ENCODE data around the gene TBXAS1. TPM values are rescaled to one million over a fixed set of nuclear protein-coding genes. Genes with fewer than 3 reads are reported as not detected.
"Not testable (repeated sequence)": the region's sequence is repeated elsewhere in the genome, so short reads cannot be mapped to it uniquely, and the experiment has no call there.

The TBXAS1 gene
- total RNA-seq, 1 donor from 2014 or later = 3.5 TPM

- intact Hi-C loops (cut with micrococcal nuclease); H3K4me3 Mint-ChIP-seq; H3K27me3 Mint-ChIP-seq; H3K4me1 Mint-ChIP-seq; H3K27ac Mint-ChIP-seq; DNase-seq; H3K36me3 Mint-ChIP-seq (ENCODE audit: low read depth): not testable (repeated sequence)
- H3K9me3 Mint-ChIP-seq = peaks cover 31% of the 10 kb centered on the region
Observed at GRCh38 chr7:139835848-139836247, 6.8 kb downstream of the TBXAS1 start.

GRCh38 chr7:139837291-139837690, 8.2 kb downstream of the TBXAS1 start:
- H3K4me1 Mint-ChIP-seq; H3K27ac Mint-ChIP-seq; intact Hi-C loops (cut with micrococcal nuclease); H3K27me3 Mint-ChIP-seq; H3K4me3 Mint-ChIP-seq; DNase-seq; H3K36me3 Mint-ChIP-seq (ENCODE audit: low read depth): not testable (repeated sequence)
- H3K9me3 Mint-ChIP-seq = peaks cover 25% of the 10 kb centered on the region

- Mint-ChIP-seq H3K27me3 (peaks cover 5% of the 10 kb centered on the region), H3K4me1 (peaks cover 8% of the 10 kb centered on the region), H3K9me3 (peaks cover 16% of the 10 kb centered on the region), H3K4me3 (no peak overlapping the region), H3K27ac (no peak overlapping the region), H3K36me3 (ENCODE audit: low read depth) (peaks cover 3% of the 10 kb centered on the region)
- intact Hi-C loops (cut with micrococcal nuclease) = no loop called here
- DNase-seq = no peak
Observed at GRCh38 chr7:139838276-139838675, 9.2 kb downstream of the TBXAS1 start.

- intact Hi-C loops (cut with micrococcal nuclease) = no loop called here
- Mint-ChIP-seq H3K36me3 (ENCODE audit: low read depth) (peaks cover 3% of the 10 kb centered on the region), H3K9me3 (peaks cover 13% of the 10 kb centered on the region), H3K4me3 (no peak overlapping the region), H3K27me3 (peaks cover 5% of the 10 kb centered on the region), H3K27ac (no peak overlapping the region), H3K4me1 (peaks cover 8% of the 10 kb centered on the region)
- DNase-seq = no peak
Observed at GRCh38 chr7:139838876-139839275, 9.8 kb downstream of the TBXAS1 start.

- Mint-ChIP-seq H3K36me3 (ENCODE audit: low read depth) (no peaks in the 10 kb centered on the region), H3K27me3 (peaks cover 3% of the 10 kb centered on the region), H3K9me3 (peaks cover 5% of the 10 kb centered on the region), H3K27ac (no peak overlapping the region), H3K4me3 (no peak overlapping the region), H3K4me1 (peaks cover 8% of the 10 kb centered on the region)
- intact Hi-C loops (cut with micrococcal nuclease) = no loop called here
- DNase-seq = no peak
Observed at GRCh38 chr7:139840776-139841175, 11.7 kb downstream of the TBXAS1 start.

- Mint-ChIP-seq H3K4me1 (peaks cover 8% of the 10 kb centered on the region), H3K36me3 (ENCODE audit: low read depth) (no peaks in the 10 kb centered on the region), H3K27ac (no peak overlapping the region), H3K27me3 (peaks cover 2% of the 10 kb centered on the region), H3K9me3 (peaks cover 4% of the 10 kb centered on the region), H3K4me3 (no peak overlapping the region)
- intact Hi-C loops (cut with micrococcal nuclease) = no loop called here
- no peak for DNase-seq
Observed at GRCh38 chr7:139842401-139843210, 13.5 kb downstream of the TBXAS1 start.

GRCh38 chr7:139843211-139843537, 14.1 kb downstream of the TBXAS1 start:
- DNase-seq; H3K4me1 Mint-ChIP-seq; H3K27ac Mint-ChIP-seq; H3K36me3 Mint-ChIP-seq (ENCODE audit: low read depth); H3K9me3 Mint-ChIP-seq; intact Hi-C loops (cut with micrococcal nuclease); H3K4me3 Mint-ChIP-seq; H3K27me3 Mint-ChIP-seq: not testable (repeated sequence)

GRCh38 chr7:139844779-139845442, 15.8 kb downstream of the TBXAS1 start:
- no peak for DNase-seq
- H3K36me3 Mint-ChIP-seq (ENCODE audit: low read depth) = peaks cover 2% of the 10 kb centered on the region
- no peak overlapping the region for H3K27ac Mint-ChIP-seq
- peaks cover 9% of the 10 kb centered on the region for H3K9me3 Mint-ChIP-seq
- peaks cover 4% of the 10 kb centered on the region for H3K27me3 Mint-ChIP-seq
- intact Hi-C loops (cut with micrococcal nuclease) = no loop called here
- H3K4me1 Mint-ChIP-seq = peaks cover 8% of the 10 kb centered on the region
- H3K4me3 Mint-ChIP-seq = no peak overlapping the region

- intact Hi-C loops (cut with micrococcal nuclease) = no loop called here
- H3K27ac Mint-ChIP-seq = no peak overlapping the region
- no peak for DNase-seq
- H3K27me3 Mint-ChIP-seq = peaks cover 4% of the 10 kb centered on the region
- H3K9me3 Mint-ChIP-seq = peaks cover 9% of the 10 kb centered on the region
- no peak overlapping the region for H3K4me3 Mint-ChIP-seq
- peaks cover 8% of the 10 kb centered on the region for H3K4me1 Mint-ChIP-seq
- H3K36me3 Mint-ChIP-seq (ENCODE audit: low read depth) = peaks cover 2% of the 10 kb centered on the region
Observed at GRCh38 chr7:139845443-139845805, 16.4 kb downstream of the TBXAS1 start.

GRCh38 chr7:139846297-139846696, 17.2 kb downstream of the TBXAS1 start:
- Mint-ChIP-seq H3K27ac (no peak overlapping the region), H3K9me3 (peaks cover 9% of the 10 kb centered on the region), H3K36me3 (ENCODE audit: low read depth) (peaks cover 2% of the 10 kb centered on the region), H3K4me3 (no peak overlapping the region), H3K4me1 (peaks cover 8% of the 10 kb centered on the region), H3K27me3 (peaks cover 4% of the 10 kb centered on the region)
- intact Hi-C loops (cut with micrococcal nuclease) = no loop called here
- DNase-seq = no peak

- no peak for DNase-seq
- intact Hi-C loops (cut with micrococcal nuclease) = no loop called here
- H3K4me1 Mint-ChIP-seq = no peaks in the 10 kb centered on the region
- H3K4me3 Mint-ChIP-seq = no peak overlapping the region
- peaks cover 2% of the 10 kb centered on the region for H3K36me3 Mint-ChIP-seq (ENCODE audit: low read depth)
- H3K27me3 Mint-ChIP-seq = peaks cover 4% of the 10 kb centered on the region
- H3K27ac Mint-ChIP-seq = no peak overlapping the region
- H3K9me3 Mint-ChIP-seq = peaks cover 9% of the 10 kb centered on the region
Observed at GRCh38 chr7:139848274-139848673, 19.2 kb downstream of the TBXAS1 start.

- Mint-ChIP-seq H3K4me3 (no peak overlapping the region), H3K27ac (no peak overlapping the region), H3K36me3 (ENCODE audit: low read depth) (peaks cover 2% of the 10 kb centered on the region), H3K27me3 (peaks cover 4% of the 10 kb centered on the region), H3K9me3 (peaks cover 9% of the 10 kb centered on the region), H3K4me1 (peaks cover 15% of the 10 kb centered on the region)
- intact Hi-C loops (cut with micrococcal nuclease) = no loop called here
- no peak for DNase-seq
Observed at GRCh38 chr7:139850906-139851305, 21.8 kb downstream of the TBXAS1 start.

GRCh38 chr7:139851770-139852481, 22.9 kb downstream of the TBXAS1 start:
- H3K27me3 Mint-ChIP-seq = peaks cover 4% of the 10 kb centered on the region
- intact Hi-C loops (cut with micrococcal nuclease) = no loop called here
- no peak overlapping the region for H3K27ac Mint-ChIP-seq
- no peak overlapping the region for H3K4me3 Mint-ChIP-seq
- H3K9me3 Mint-ChIP-seq = peaks cover 9% of the 10 kb centered on the region
- no peak for DNase-seq
- H3K36me3 Mint-ChIP-seq (ENCODE audit: low read depth) = peaks cover 2% of the 10 kb centered on the region
- H3K4me1 Mint-ChIP-seq = peaks cover 16% of the 10 kb centered on the region

GRCh38 chr7:139852482-139852845, 23.4 kb downstream of the TBXAS1 start:
- Mint-ChIP-seq H3K4me3 (no peak overlapping the region), H3K9me3 (peaks cover 6% of the 10 kb centered on the region), H3K36me3 (ENCODE audit: low read depth) (peaks cover 2% of the 10 kb centered on the region), H3K4me1 (peaks cover 16% of the 10 kb centered on the region), H3K27me3 (peaks cover 2% of the 10 kb centered on the region), H3K27ac (no peak overlapping the region)
- intact Hi-C loops (cut with micrococcal nuclease) = no loop called here
- no peak for DNase-seq

Measured in activated CD4-positive, alpha-beta T cell treated with anti-CD3 and anti-CD28 coated beads, Interleukin-2, amount 10 ng/mL, durations not matched to agents 24 days and 14 days (primary cell).